Measurements from ENCODE around the gene ZNF318.
"Not testable (repeated sequence)": the region's sequence is repeated elsewhere in the genome, so short reads cannot be mapped to it uniquely, and the experiment has no call there.

GRCh38 chr6:43380858-43381257 is 11.4 kb upstream of the ZNF318 start:
- not testable (repeated sequence) for TF ChIP-seq CTCF (IDR thresholded peaks at IDR 0.05; ENCODE audit: borderline replicate concordance, extremely low read depth, low read length, poor library complexity, severe bottlenecking); EZH2 (IDR thresholded peaks at IDR 0.05; ENCODE audit: borderline replicate concordance, low read depth, low read length, severe bottlenecking)
